Measurements from ENCODE around the gene TCTA.

Gene TCTA

DNA sequence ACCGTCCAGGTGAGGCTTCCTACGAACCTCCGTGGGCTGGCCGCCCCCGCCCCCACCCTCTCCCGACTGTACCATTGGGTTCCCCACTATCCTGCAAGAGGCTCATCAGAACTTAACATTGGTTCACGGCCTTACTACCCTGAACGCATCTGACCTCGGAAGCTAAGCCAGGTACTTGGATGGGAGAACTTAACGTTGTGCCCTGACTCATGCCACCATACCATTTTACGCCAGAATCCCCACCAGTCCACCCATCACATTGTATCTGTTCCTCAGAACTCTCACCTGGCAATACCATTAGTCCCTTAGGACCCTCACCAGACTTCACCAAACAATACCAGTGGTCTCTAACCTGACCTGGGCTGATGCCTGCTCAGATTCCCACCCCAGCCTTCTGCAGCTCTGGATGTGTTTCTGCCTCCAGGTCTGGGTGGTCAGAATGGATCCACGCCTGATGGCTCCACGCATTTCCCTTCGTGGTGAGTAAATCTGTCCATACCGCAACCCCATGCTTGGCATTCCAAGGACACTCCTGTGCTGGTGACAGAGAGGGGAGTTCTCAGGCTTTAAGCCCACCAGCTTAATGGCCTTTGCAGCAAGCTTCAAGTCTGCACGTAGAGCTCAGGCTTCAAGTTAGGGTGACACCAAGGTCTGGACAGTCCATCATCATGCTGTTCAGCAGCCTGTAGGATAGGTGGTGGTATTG is 562 bp downstream of the TCTA start:
- H3K9me3 ChIP-seq (ENCODE audit: control insufficient read depth, low read length) = no peaks in the 10 kb centered on the region
- H3K9ac ChIP-seq (ENCODE audit: low read length) = peak overlapping the region; percentile 86
- no peaks in the 10 kb centered on the region for H3K27me3 ChIP-seq (ENCODE audit: control insufficient read depth, insufficient read depth, low read length)
- peaks cover 11% of the 10 kb centered on the region for H3K36me3 ChIP-seq (ENCODE audit: control insufficient read depth, insufficient read depth, low read length)
- H3K4me1 ChIP-seq (ENCODE audit: control insufficient read depth, insufficient read depth, low read length) = peaks cover 25% of the 10 kb centered on the region
- H3K4me3 ChIP-seq (ENCODE audit: low read length) = peak overlapping the region; percentile 81

GRCh38 chr3:49413338-49413734 is 1.1 kb downstream of the TCTA start:
- Histone ChIP-seq H3K9ac (ENCODE audit: low read length) (peak overlapping the region; percentile 86), H3K4me3 (ENCODE audit: low read length) (peak overlapping the region; percentile 81), H3K27me3 (ENCODE audit: control insufficient read depth, insufficient read depth, low read length) (no peaks in the 10 kb centered on the region), H3K36me3 (ENCODE audit: control insufficient read depth, insufficient read depth, low read length) (peaks cover 11% of the 10 kb centered on the region), H3K4me1 (ENCODE audit: control insufficient read depth, insufficient read depth, low read length) (peaks cover 25% of the 10 kb centered on the region), H3K9me3 (ENCODE audit: control insufficient read depth, low read length) (no peaks in the 10 kb centered on the region)

- Histone ChIP-seq H3K9me3 (ENCODE audit: control insufficient read depth, low read length) (no peaks in the 10 kb centered on the region), H3K4me3 (ENCODE audit: low read length) (no peak overlapping the region), H3K4me1 (ENCODE audit: control insufficient read depth, insufficient read depth, low read length) (peaks cover 24% of the 10 kb centered on the region), H3K9ac (ENCODE audit: low read length) (no peak overlapping the region), H3K36me3 (ENCODE audit: control insufficient read depth, insufficient read depth, low read length) (peaks cover 11% of the 10 kb centered on the region), H3K27me3 (ENCODE audit: control insufficient read depth, insufficient read depth, low read length) (no peaks in the 10 kb centered on the region)
Measured at GRCh38 chr3:49414753-49415152, 2.5 kb downstream of the TCTA start.

DNA sequence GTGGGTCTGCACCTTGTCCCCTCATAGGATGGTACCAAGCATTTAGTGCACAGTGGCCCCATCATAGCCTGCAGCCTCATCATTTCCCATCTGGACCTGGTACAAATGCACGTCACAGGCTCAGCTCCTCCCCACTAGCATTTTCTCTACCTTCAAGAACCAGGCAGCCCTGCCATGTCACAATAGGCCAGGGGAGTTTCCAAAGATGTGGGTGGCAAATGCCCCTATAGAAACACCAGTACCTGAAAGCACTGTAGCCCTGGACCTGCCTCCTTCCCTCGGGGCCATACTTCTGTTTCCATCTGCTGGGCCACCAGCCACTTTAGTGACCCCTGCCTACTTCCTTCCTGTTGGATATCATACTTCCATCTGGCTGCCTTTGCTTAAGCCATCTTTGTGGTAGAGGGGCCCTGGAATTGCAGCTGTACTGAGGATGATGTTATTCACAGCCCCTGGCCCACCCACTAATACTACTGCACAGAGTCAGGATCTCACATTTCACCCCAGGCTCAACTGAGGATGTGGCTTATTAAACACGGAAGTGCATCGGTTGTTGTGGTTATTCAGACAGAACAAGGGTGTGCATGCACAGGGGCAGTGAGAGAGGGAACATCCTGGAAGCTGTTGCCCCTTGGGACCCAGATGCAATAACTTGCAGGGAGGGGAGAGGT is 3.8 kb downstream of the TCTA start:
- no peaks in the 10 kb centered on the region for H3K27me3 ChIP-seq (ENCODE audit: control insufficient read depth, insufficient read depth, low read length)
- H3K4me3 ChIP-seq (ENCODE audit: low read length) = no peak overlapping the region
- no peak overlapping the region for H3K9ac ChIP-seq (ENCODE audit: low read length)
- no peaks in the 10 kb centered on the region for H3K9me3 ChIP-seq (ENCODE audit: control insufficient read depth, low read length)
- peaks cover 18% of the 10 kb centered on the region for H3K4me1 ChIP-seq (ENCODE audit: control insufficient read depth, insufficient read depth, low read length)
- H3K36me3 ChIP-seq (ENCODE audit: control insufficient read depth, insufficient read depth, low read length) = peaks cover 11% of the 10 kb centered on the region

DNA sequence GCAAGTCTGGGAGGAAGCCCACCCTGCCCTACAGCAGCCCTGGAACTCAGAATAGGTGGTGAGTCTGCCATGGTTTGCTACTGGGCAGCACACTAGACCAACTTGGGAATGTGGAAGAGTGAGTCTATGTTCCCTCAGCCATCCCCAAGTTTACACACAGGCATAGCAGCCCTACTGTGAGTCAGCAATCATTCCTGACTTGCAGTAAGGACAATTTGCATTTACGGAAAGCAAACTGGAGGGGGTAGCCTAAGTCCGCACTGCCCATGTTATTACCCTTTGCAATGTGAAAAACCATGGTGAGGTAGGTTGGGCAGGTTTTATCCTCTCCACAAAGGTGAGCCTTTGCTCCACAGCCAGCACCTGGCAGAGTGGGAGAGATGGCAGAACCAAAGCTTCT is 4.6 kb downstream of the TCTA start:
- Histone ChIP-seq H3K9ac (ENCODE audit: low read length) (no peak overlapping the region), H3K4me3 (ENCODE audit: low read length) (no peak overlapping the region), H3K36me3 (ENCODE audit: control insufficient read depth, insufficient read depth, low read length) (peaks cover 11% of the 10 kb centered on the region)

DNA sequence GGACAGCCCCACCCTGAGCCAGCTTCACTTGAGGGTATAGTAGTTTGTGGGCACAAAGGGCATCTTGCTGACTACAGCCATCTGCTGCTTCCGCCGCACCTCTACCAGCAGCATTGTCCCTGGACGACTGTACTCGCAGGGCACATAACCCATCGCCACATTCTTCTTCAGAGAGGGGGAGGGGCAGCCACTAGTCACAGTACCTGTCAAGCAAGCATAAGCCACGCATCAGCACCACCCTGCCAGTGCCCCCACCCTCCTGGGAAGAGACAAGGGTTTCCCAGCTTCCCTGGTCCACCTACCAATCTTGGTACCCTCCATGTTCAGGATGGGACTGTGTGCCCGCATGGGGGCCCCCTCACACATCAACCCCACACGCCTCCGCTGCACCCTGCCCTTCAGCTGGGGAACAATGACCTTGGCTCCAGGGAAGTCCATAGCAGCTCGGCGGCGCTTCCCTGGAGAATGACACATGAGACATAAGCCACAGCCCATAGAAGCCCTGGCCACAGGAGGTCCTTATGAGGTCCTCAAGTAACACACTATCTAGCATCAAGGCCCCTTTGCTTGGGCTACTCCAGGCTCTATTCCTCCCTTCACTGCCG is 5.4 kb downstream of the TCTA start:
- Histone ChIP-seq H3K4me1 (ENCODE audit: control insufficient read depth, insufficient read depth, low read length) (peaks cover 31% of the 10 kb centered on the region), H3K27me3 (ENCODE audit: control insufficient read depth, insufficient read depth, low read length) (no peaks in the 10 kb centered on the region), H3K4me3 (ENCODE audit: low read length) (no peak overlapping the region), H3K9me3 (ENCODE audit: control insufficient read depth, low read length) (no peaks in the 10 kb centered on the region), H3K36me3 (ENCODE audit: control insufficient read depth, insufficient read depth, low read length) (peaks cover 11% of the 10 kb centered on the region), H3K9ac (ENCODE audit: low read length) (no peak overlapping the region)

More for the DNA sequence above, 4.6 kb downstream of the TCTA start:
- Histone ChIP-seq H3K4me1 (ENCODE audit: control insufficient read depth, insufficient read depth, low read length) (peaks cover 26% of the 10 kb centered on the region), H3K27me3 (ENCODE audit: control insufficient read depth, insufficient read depth, low read length) (no peaks in the 10 kb centered on the region), H3K9me3 (ENCODE audit: control insufficient read depth, low read length) (no peaks in the 10 kb centered on the region)

GRCh38 chr3:49421890-49422378 is 9.7 kb downstream of the TCTA start:
- Histone ChIP-seq H3K4me1 (ENCODE audit: control insufficient read depth, insufficient read depth, low read length) (peaks cover 17% of the 10 kb centered on the region), H3K4me3 (ENCODE audit: low read length) (peak overlapping the region; percentile 29), H3K27me3 (ENCODE audit: control insufficient read depth, insufficient read depth, low read length) (no peaks in the 10 kb centered on the region), H3K9ac (ENCODE audit: low read length) (peak overlapping the region; percentile 53), H3K36me3 (ENCODE audit: control insufficient read depth, insufficient read depth, low read length) (peaks cover 7% of the 10 kb centered on the region), H3K9me3 (ENCODE audit: control insufficient read depth, low read length) (no peaks in the 10 kb centered on the region)

GRCh38 chr3:49422379-49423248 is 10.4 kb downstream of the TCTA start, which contains the start of gene AMT:
Gene AMT (minus strand): TSS chr3:49422473. CDS start chr3:49422450, 23 bp downstream.
- no peaks in the 10 kb centered on the region for H3K9me3 ChIP-seq (ENCODE audit: control insufficient read depth, low read length)
- peak within 1 kb of the TSS; percentile 29 for H3K4me3 ChIP-seq (ENCODE audit: low read length)
- H3K27me3 ChIP-seq (ENCODE audit: control insufficient read depth, insufficient read depth, low read length) = no peaks in the 10 kb centered on the region
- peak within 1 kb of the TSS; percentile 53 for H3K9ac ChIP-seq (ENCODE audit: low read length)
- peaks cover 5% of the 10 kb centered on the region for H3K36me3 ChIP-seq (ENCODE audit: control insufficient read depth, insufficient read depth, low read length)
- peaks cover 17% of the 10 kb centered on the region for H3K4me1 ChIP-seq (ENCODE audit: control insufficient read depth, insufficient read depth, low read length)

- H3K4me1 ChIP-seq (ENCODE audit: control insufficient read depth, insufficient read depth, low read length) = peaks cover 23% of the 10 kb centered on the region
- no peaks in the 10 kb centered on the region for H3K9me3 ChIP-seq (ENCODE audit: control insufficient read depth, low read length)
- H3K36me3 ChIP-seq (ENCODE audit: control insufficient read depth, insufficient read depth, low read length) = peaks cover 5% of the 10 kb centered on the region
- H3K4me3 ChIP-seq (ENCODE audit: low read length) = no peak overlapping the region
- no peaks in the 10 kb centered on the region for H3K27me3 ChIP-seq (ENCODE audit: control insufficient read depth, insufficient read depth, low read length)
- H3K9ac ChIP-seq (ENCODE audit: low read length) = no peak overlapping the region
Measured at GRCh38 chr3:49424816-49425215, 12.6 kb downstream of the TCTA start.

GRCh38 chr3:49427586-49427985 is 15.4 kb downstream of the TCTA start:
- no peaks in the 10 kb centered on the region for H3K9me3 ChIP-seq (ENCODE audit: control insufficient read depth, low read length)

GRCh38 chr3:49428752-49429080 is 16.5 kb downstream of the TCTA start:
- H3K27me3 ChIP-seq (ENCODE audit: control insufficient read depth, insufficient read depth, low read length) = no peaks in the 10 kb centered on the region
- H3K9ac ChIP-seq (ENCODE audit: low read length) = peak overlapping the region; percentile 71
- H3K4me1 ChIP-seq (ENCODE audit: control insufficient read depth, insufficient read depth, low read length) = peaks cover 9% of the 10 kb centered on the region
- no peaks in the 10 kb centered on the region for H3K9me3 ChIP-seq (ENCODE audit: control insufficient read depth, low read length)
- peaks cover 5% of the 10 kb centered on the region for H3K36me3 ChIP-seq (ENCODE audit: control insufficient read depth, insufficient read depth, low read length)
- H3K4me3 ChIP-seq (ENCODE audit: low read length) = peak overlapping the region; percentile 47

More at GRCh38 chr3:49427586-49427985, 15.4 kb downstream of the TCTA start:
- Histone ChIP-seq H3K36me3 (ENCODE audit: control insufficient read depth, insufficient read depth, low read length) (peaks cover 5% of the 10 kb centered on the region), H3K4me1 (ENCODE audit: control insufficient read depth, insufficient read depth, low read length) (peaks cover 14% of the 10 kb centered on the region), H3K27me3 (ENCODE audit: control insufficient read depth, insufficient read depth, low read length) (no peaks in the 10 kb centered on the region), H3K9ac (ENCODE audit: low read length) (no peak overlapping the region), H3K4me3 (ENCODE audit: low read length) (no peak overlapping the region)
